ENCODE data around the gene NOL8. TPM values are rescaled to one million over a fixed set of nuclear protein-coding genes. Genes with fewer than 3 reads are reported as not detected.

The NOL8 gene
- total RNA-seq, 1 experiment from 2014 or later, result 48.4 TPM

DNA sequence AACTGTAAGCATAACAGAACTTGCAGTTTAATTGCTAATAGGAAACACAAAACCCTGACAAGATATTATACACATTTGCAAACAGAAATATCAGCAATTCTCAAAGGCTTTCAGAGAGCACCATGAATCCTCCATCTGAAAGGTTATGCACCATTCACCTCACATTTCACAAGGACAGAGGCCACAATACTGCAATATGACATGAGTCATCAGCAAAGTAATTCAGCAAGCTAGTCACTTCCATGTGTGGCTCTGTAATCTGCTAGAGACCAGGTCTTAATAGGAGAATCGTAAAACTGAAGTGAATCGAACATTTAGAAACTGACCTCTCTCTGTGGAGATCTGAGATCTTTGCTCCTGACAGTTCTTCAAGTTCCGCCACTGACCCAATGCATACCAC is 60.0 kb downstream of the NOL8 start:
- no peaks in the 10 kb centered on the region; the same call in 1 of the 2 replicates for H3K27me3 Mint-ChIP-seq (ENCODE audit: low read depth)
- H3K27me3 ChIP-seq (ENCODE audit: insufficient read depth, low read length), result no peaks in the 10 kb centered on the region
- H3K79me2 ChIP-seq (ENCODE audit: insufficient read depth, low read length), result no peaks in the 10 kb centered on the region
- no peak overlapping the region for H3K27ac ChIP-seq (ENCODE audit: insufficient read length, low read depth, low read length)
- no peak overlapping the region for H3K4me3 Mint-ChIP-seq
- no peak overlapping the region for H4K5ac ChIP-seq (ENCODE audit: insufficient read length, low read depth, low read length)
- no peak overlapping the region for H2BK5ac ChIP-seq (ENCODE audit: insufficient read length, low read length)
- no CpG with 5 or more reads among the region's 3 CpGs for WGBS (ENCODE audit: extremely low coverage, insufficient read length, low lambda C conversion rate)
- no peak overlapping the region for H3K23ac ChIP-seq (ENCODE audit: insufficient read length, low read depth, low read length)
- no peak overlapping the region for H2AK5ac ChIP-seq (ENCODE audit: insufficient read length, low read length)
- no peak overlapping the region for H2BK120ac ChIP-seq (ENCODE audit: low read depth, low read length, poor library complexity, severe bottlenecking)
- H3K56ac ChIP-seq (ENCODE audit: insufficient read length, low read depth, low read length), result no peak overlapping the region
- no peaks in the 10 kb centered on the region for H4K20me1 ChIP-seq (ENCODE audit: control insufficient read depth, insufficient read depth, insufficient read length)
- no peak overlapping the region for H4K8ac ChIP-seq (replicated peaks; ENCODE audit: insufficient read length, low read depth, low read length)
- H3K18ac ChIP-seq (ENCODE audit: insufficient read length, low read depth, low read length), result no peak overlapping the region
- no peaks in the 10 kb centered on the region for H3K9me3 Mint-ChIP-seq
- no peak overlapping the region for H3K14ac ChIP-seq (ENCODE audit: insufficient read depth, low read length)
- TF ChIP-seq, protein P1, sequence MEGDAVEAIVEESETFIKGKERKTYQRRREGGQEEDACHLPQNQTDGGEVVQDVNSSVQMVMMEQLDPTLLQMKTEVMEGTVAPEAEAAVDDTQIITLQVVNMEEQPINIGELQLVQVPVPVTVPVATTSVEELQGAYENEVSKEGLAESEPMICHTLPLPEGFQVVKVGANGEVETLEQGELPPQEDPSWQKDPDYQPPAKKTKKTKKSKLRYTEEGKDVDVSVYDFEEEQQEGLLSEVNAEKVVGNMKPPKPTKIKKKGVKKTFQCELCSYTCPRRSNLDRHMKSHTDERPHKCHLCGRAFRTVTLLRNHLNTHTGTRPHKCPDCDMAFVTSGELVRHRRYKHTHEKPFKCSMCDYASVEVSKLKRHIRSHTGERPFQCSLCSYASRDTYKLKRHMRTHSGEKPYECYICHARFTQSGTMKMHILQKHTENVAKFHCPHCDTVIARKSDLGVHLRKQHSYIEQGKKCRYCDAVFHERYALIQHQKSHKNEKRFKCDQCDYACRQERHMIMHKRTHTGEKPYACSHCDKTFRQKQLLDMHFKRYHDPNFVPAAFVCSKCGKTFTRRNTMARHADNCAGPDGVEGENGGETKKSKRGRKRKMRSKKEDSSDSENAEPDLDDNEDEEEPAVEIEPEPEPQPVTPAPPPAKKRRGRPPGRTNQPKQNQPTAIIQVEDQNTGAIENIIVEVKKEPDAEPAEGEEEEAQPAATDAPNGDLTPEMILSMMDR (conservative IDR thresholded peaks at IDR 0.05), result no peak
- no peaks in the 10 kb centered on the region for H3K4me1 ChIP-seq (ENCODE audit: insufficient read depth, low read length)
- DNase-seq, result no peak
- no peak overlapping the region for H2BK12ac ChIP-seq (ENCODE audit: insufficient read length, low read depth, low read length)
- H3K36me3 Mint-ChIP-seq (ENCODE audit: insufficient read depth in 1 of 3, low read depth in 3 of 3), result peaks cover 64 to 99% (median 97%) of the 10 kb centered on the region in 3 experiments; a peak in 6 of 7 replicates
- no peak overlapping the region for H4K91ac ChIP-seq (ENCODE audit: insufficient read length, low read depth, low read length)
- no peaks in the 10 kb centered on the region for H3K23me2 ChIP-seq (ENCODE audit: insufficient read length, low read depth, low read length, poor library complexity, severe bottlenecking)
- H3K4me1 Mint-ChIP-seq, result no peaks in the 10 kb centered on the region
- H3K9me3 ChIP-seq (ENCODE audit: control insufficient read depth, low read depth, low read length), result no peaks in the 10 kb centered on the region
- H3K4me2 ChIP-seq (ENCODE audit: insufficient read depth, insufficient read length, low read length), result no peak overlapping the region
- H3K4ac ChIP-seq (ENCODE audit: low read depth, low read length), result no peak overlapping the region
- H2AFZ ChIP-seq (ENCODE audit: low read length), result no peak overlapping the region
- H3T11ph ChIP-seq (ENCODE audit: low read length), result no peak overlapping the region
- H3K9ac ChIP-seq (ENCODE audit: extremely low read depth, insufficient read length, low read length), result no peak overlapping the region
- no peaks in the 10 kb centered on the region for H3K79me1 ChIP-seq (ENCODE audit: insufficient read depth, low read depth, low read length, poor library complexity, severe bottlenecking)
- no peak overlapping the region for H2BK15ac ChIP-seq (ENCODE audit: low read depth, low read length)
- H2BK20ac ChIP-seq (ENCODE audit: low read depth, low read length, poor library complexity, severe bottlenecking), result no peak overlapping the region
- no peak overlapping the region for H3K27ac Mint-ChIP-seq

Data from H9 (cell line).